T47D (cell line): ENCODE results near the gene GID4.
A peak's percentile ranks its signal among the peaks of the same experiment; 100 is the strongest.

Experiments
- DNase-seq, 2 experiments: peaks; one replicate each; pipeline versions ENCODE4 v3.0.0 to v3.0.0-alpha.2; 2011 to 2012; ENCODE audit warnings: low read depth in 1 of 2, low spot score in 1 of 2
- JUND ChIP-seq: IDR thresholded peaks from 2 replicates; pipeline ENCODE4 v1.6.1; 2012; ENCODE audit warnings: low read depth
- in situ Hi-C: cut with HindIII; loops from 2 replicates; pipeline ENCODE4 v1.10.0; 2016; ENCODE audit warnings: low sequenced_read_pairs, low pct_unique_long_range_greater_than_20kb

Gene GID4

DNA sequence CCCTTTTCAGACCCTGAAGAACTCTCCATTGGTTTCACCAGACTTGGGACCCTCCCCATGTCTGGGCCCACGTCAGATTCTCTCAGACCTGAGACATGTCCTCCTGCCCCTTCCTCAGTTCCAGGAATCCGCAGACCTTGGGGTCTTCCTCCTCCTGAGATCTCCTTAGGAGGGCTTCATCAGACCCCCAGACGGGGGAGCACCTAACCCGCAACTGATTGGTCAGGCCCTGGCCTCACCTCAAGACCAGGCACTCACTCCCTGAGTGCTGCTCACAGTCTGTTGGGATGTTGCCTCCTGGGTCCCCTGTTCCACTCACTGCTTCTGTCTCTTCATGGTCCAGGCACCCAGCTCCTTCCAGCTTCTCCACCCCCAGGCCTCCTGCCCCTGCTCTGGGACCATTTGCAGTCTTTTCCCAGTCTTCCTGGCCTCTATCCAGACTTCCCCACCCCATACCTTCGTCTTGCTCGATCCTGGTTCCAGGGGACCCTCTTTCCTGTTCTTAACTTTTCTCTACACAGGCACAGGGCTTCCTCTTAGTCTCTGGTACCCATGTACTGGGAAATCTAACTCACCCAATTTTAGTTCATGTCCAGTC is 1.2 kb downstream of the GID4 start:
- DNase-seq, result no peak
- in situ Hi-C loops, result no loop called here
- no peak for TF ChIP-seq JUND

DNA sequence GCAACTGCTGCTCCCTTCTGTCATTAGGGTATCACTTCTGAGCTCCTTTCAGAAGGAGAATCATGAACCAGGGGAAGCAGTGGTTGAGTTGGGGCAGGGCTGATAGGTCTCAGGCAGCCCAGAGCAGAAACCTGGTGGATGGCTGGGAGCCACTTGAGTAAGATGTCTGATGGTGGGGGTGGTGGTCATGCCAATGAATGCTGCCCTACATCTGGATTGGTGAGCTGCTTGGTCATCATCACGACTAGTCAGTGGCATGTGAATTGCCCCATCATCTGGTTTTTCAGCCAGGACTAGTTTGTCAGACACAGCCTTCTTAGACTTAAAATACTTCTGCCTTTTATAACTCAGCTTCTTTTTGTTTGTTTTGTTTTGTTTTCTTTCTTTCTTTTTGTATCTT is 2.6 kb downstream of the GID4 start:
- no peak for TF ChIP-seq JUND
- peak in 1 of 2 experiments; percentile 9 for DNase-seq
- in situ Hi-C loops, result no loop called here

DNA sequence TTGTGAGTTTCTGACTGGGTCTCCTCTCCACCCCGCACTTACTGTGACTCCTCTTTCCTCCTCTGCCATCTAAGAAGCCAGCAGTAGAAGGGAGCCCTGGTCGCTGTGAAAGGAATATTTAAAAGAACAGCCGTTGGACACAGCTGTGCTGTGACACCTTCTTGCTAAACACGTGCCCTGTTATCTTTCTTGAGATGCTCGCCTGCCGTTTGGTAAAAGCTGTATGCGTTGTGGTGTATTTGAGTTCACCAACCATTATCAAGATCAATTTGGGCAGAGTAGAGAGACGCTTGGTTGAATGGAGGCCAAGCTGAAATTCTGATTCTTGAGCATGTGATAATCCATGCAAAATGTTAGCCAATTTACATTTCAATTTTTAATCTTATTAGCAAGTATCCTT is 3.8 kb downstream of the GID4 start:
- DNase-seq, result no peak
- in situ Hi-C loops, result no loop called here
- TF ChIP-seq JUND, result no peak

DNA sequence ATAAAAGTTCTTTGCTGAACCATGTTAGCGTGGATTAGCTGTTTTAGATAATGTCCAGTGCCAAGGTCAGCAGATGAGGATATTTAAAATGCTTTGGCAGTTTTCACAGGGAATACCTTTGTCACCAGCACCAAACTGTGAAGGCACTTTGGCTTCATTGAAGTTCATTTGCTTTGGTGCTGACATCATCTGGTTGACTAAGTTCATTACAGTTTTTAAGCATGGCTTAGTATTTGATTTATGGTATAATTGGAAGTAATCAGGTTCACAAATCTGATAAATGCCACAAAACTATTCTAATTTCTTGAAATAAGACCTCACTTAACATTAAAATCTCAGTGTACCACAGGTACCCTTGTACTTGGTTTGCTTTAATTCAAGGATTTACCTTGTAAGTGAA is 4.3 kb downstream of the GID4 start:
- peak; percentile 21 to 53 for DNase-seq
- in situ Hi-C loops, result no loop called here
- TF ChIP-seq JUND, result no peak

DNA sequence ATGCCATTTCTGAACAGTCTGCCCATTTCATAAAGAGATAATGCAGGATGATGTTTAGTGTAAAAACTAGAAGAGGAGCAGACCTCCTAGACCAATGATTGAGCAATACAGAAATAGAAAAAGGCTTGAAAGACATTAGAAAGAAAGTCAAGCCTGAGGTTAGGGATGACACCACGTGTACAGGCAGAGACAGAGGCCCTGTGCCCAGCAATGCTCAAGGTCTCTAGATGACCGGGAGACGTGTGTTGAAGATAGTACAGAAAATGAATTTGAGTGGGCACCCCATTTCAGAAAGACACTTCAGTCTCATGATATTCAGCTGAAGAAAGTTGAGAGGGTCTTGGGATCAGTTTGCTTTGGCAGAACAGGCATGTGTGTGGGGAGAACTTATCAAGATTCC is 5.4 kb downstream of the GID4 start:
- no peak for DNase-seq

DNA sequence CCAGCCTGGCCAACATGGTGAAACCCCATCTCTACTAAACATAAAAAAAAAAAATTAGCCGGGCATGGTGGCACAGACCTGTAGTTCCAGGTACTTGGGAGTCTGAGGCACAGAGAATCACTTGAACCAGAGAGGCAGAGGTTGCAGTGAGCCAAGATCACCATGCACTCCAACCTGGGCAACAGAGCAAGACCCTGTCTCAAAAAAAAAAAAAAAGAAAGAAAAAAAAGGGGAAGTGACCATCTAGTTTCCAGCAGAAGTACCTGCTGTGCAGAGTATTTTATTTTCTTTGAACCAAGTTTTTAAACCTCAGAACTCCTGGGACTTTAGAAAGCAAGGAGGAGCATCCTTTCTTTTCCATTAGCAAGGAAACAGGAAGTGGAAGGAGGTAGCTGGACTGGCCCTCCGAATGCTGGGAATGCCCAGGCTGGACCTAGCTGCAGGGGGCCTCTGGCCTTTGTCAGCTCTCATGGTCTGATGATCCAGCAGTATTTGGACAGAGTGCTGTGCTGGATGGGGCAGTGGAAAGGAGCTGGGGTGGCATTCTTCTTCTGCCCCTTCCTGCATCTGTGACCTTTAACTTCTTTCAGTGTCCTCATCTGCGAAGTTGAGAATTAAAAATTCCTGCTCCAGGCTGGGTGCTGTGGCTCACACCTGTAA is 6.6 kb downstream of the GID4 start:
- DNase-seq, result no peak
- in situ Hi-C loops, result no loop called here
- TF ChIP-seq JUND, result no peak

More for the DNA sequence above, 5.4 kb downstream of the GID4 start:
- TF ChIP-seq JUND, result no peak
- in situ Hi-C loops, result no loop called here

DNA sequence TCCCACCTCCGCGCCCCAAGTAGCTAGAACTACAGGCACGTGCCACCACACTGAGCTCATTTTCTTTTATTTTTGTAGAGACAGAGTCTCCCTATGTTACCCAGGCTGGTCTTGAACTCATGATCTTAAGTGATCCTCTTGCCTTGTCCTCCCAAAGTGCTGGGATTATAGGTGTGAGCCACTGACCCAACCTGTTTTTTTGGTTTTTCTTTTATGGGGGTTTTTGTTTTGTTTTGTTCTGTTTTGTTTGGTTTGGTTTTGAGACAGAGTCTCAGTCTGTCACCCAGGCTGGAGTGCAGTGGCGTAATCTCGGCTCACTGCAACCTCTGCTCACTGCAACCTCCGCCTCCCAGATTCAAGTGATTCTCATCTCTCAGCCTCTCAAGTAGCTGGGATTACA is 16.4 kb downstream of the GID4 start:
- TF ChIP-seq JUND, result no peak
- DNase-seq, result peak in 1 of 2 experiments; percentile 15
- in situ Hi-C loops, result no loop called here

DNA sequence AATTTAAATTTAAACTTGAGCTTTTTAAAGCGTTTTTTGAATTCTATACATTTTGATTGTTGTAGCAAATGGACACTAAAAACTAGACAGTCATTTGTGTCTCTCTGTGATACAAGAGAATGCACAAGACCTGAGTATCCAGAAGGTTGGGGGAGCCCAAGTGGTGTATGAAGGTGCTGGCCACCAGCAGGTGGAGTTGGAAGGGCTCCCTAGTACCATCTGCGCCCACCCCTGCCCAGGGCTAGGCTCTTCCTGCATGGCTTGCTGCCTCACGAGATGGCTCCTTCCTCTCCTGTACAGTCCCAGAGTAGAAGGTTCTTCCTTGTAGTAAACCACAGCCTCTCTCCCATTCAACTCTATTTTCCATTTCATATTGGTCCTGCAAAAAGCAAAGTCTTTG is 17.0 kb downstream of the GID4 start:
- DNase-seq, result no peak
- in situ Hi-C loops, result no loop called here
- TF ChIP-seq JUND, result no peak

DNA sequence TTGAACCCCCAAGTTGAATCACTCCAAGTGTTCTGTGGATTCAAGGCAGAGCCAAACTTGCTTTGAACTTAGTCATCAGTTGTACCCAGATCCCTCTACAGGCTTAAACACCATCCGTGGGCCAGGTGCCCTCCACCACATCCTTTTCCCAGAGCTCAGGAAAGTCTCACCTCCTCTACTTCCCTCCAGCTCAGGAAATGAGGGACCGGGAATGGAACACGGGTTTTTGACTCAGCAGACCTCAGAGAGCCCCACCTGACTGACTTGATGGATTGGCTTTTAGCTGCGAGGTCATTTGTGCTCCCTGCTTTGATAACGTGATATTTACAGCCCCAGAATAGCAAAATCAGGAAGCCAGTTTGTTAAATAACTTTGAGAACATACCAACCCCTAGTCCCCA is 20.1 kb downstream of the GID4 start:
- DNase-seq, result no peak
- in situ Hi-C loops, result no loop called here
- no peak for TF ChIP-seq JUND

DNA sequence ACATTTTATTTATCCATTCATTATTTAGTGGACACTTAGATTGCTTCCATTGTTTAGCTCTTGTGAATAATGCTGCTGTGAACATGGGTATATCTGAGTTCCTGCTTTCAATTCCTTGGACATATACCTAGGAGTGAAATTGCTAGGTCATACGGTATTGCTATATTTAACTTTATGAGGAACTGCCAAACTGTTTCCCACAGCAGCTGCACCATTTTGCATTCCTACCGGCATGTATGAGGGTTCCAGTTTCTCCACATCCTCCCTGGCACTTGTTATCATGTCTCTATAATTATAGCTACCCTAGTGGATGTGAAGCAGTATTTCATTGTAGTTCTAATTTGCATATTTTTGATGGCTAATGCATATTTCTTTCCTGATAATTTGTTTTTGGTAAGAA is 24.8 kb downstream of the GID4 start:
- in situ Hi-C loops, result no loop called here
- no peak for DNase-seq
- no peak for TF ChIP-seq JUND

DNA sequence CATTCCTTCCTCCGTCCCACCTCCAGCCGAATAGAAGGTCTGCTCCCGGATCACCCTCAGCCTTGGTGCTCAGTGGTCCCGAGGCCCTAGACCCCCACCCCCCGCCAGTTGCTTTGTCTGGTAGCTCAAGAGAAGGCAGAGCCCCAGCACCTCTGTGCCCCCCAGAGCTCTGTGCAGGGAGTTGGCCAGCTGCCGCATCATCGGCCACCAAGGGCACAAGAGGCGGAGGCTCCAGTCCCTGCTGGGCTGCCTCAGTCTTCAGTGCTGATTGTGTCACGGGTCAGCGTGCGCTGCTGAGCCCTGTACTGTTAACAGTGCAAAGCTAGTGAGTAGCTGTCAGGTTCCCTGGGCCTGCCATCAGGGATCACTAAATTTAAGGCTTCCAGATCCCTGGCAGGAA is 26.3 kb downstream of the GID4 start:
- DNase-seq, result no peak
- TF ChIP-seq JUND, result no peak
- in situ Hi-C loops, result no loop called here

DNA sequence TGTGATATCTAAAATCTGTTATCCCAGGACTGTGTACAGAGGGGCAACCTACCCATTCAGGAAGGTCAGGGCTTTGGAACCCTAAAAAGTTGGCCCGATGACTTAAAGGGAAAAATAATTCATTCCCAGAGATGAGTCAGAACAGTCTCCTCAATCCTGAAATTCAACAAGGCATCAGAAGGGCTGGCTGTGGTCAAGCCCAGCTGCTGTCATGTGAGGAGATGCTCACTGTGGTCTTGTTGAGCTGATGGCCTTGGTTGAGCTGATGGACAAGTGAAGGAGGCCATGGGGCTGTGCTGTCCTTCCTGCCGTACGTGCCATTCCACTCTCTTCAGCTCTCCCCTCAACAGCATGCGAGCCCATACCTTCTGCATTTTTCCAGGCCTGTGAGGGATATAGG is 27.7 kb downstream of the GID4 start:
- DNase-seq, result no peak

DNA sequence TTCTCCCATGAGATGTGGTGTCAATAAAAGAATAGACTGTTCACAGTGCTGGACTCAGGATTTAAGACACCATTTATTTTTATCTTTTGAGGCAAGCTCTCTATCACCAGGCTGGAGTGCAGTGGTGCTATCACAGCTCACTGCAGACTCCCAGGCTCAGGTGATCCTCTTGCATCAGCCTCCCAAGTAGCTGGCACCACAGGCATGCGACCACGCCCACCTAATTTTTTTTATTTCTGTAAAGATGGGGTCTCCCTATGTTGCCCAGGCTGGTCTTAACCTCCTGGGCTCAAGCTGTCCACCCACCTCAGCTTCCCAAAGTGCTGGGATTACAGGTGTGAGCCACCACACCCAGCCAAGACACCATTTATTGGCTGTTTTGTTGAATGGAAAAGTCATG is 29.9 kb downstream of the GID4 start:
- in situ Hi-C loops, result no loop called here
- no peak for DNase-seq
- no peak for TF ChIP-seq JUND

More for the DNA sequence above, 27.7 kb downstream of the GID4 start:
- TF ChIP-seq JUND, result no peak
- in situ Hi-C loops, result no loop called here

DNA sequence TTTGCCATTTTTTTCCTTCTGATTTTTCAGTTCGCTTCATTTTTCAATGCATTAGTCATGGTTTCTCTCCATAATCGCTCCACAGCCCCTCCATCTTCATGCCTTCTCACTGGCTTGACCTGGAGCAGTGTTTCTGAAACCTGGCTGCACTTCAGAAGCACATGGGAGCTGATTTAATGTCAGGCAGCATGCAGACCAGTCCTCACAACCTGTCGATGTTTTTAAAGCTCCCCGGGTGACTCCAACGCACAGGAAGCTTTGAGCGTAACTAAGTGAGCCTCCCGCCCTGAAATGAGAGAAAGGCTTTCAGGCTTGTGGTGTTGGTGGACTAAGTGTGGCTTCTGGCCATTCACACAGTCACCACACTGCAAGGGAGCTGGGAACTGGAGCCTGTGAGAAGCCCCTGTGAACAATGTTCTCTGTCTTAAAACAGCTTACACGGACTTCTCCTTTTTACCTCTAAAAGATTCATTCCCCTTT is 31.7 kb downstream of the GID4 start:
- in situ Hi-C loops, result no loop called here
- no peak for TF ChIP-seq JUND
- no peak for DNase-seq
